Tibial nerve (tissue), 4 donors: Measurements from ENCODE around the gene DHRS1. TPM values are rescaled to one million over a fixed set of nuclear protein-coding genes. Genes with fewer than 3 reads are reported as not detected.

Experiments
- DNase-seq, 2 donors: peaks; one replicate each; pipeline ENCODE4 v3.0.0-alpha.2; 2019; ENCODE audit warnings: low spot score in 2 of 2
- H3K27ac ChIP-seq, 4 donors: fragments of 200-600 bp; sonication (generic) in 3 of 4; one replicate each; pipeline ENCODE4 v1.5.1; 2017 to 2019; ENCODE audit warnings: mild to moderate bottlenecking in 1 of 4
- H3K27me3 ChIP-seq, 2 donors: fragments of 200-600 bp; sonication (generic) in 1 of 2; one replicate each; pipeline versions ENCODE4 v1.5.1 to v1.6.0; 2017 to 2019
- H3K36me3 ChIP-seq, 3 donors: fragments of 200-600 bp; sonication (generic); one replicate each; pipeline ENCODE4 v1.5.1; 2018 to 2019
- H3K4me1 ChIP-seq, 4 donors: fragments of 200-600 bp; sonication (generic) in 3 of 4; one replicate each; pipeline ENCODE4 v1.5.1; 2017 to 2019
- H3K4me3 ChIP-seq, 4 donors: fragments of 200-600 bp; sonication (generic) in 3 of 4; one replicate each; pipeline ENCODE4 v1.5.1; 2017 to 2019; ENCODE audit warnings: mild to moderate bottlenecking in 1 of 4, moderate library complexity in 1 of 4
- H3K9me3 ChIP-seq, 4 donors: fragments of 200-600 bp; sonication (generic) in 3 of 4; one replicate each; pipeline ENCODE4 v1.5.1; 2017 to 2019
- EP300 ChIP-seq, 2 donors: sonication (generic); formaldehyde crosslinking; IDR thresholded peaks; one replicate each; pipeline ENCODE4 v1.6.1; 2017; ENCODE audit warnings: antibody characterized with exemption in 2 of 2, mild to moderate bottlenecking in 1 of 2
- POLR2A ChIP-seq, 2 donors: fragments of 450-650 bp; IDR thresholded peaks; one replicate each; pipeline ENCODE4 v1.6.1; 2017; ENCODE audit warnings: antibody characterized with exemption in 2 of 2, mild to moderate bottlenecking in 2 of 2, moderate library complexity in 2 of 2
- WGBS, 2 donors: methylation state at CpG; one replicate each; pipeline ENCODE4 v1.1.5; 2018; 5-methylcytosine and 5-hydroxymethylcytosine counted together
- total RNA-seq, 4 donors: library from RNA; depleted of rRNA; stranded (reverse); fragments of >200 nt; gene quantifications; one replicate each; pipeline ENCODE4 v1.1.0, GENCODE V29; 2016
- TF ChIP-seq, protein P1 (sequence below), 5 experiments: fragments of 200-600 bp in 3 of 5; fragments of 450-650 bp in 2 of 5; sonication (generic) in 3 of 5; IDR thresholded peaks; one replicate each; pipeline ENCODE4 v1.5.1; 2016 to 2019; ENCODE audit warnings: antibody characterized with exemption in 5 of 5, mild to moderate bottlenecking in 3 of 5, moderate library complexity in 2 of 5

DHRS1 gene
- total RNA-seq, 4 donors from 2014 or later = 15.7 to 43.5 (median 22.6) TPM

- Histone ChIP-seq H3K4me3 (no peak overlapping the region), H3K36me3 (peaks cover 0 to 47% (median 14%) of the 10 kb centered on the region in 3 donors)
- 42 to 47% methylated on average over 5 of the region's 5 CpGs for WGBS, 2 donors
Measured at GRCh38 chr14:24297190-24297964, 2.2 kb downstream of the DHRS1 start.

GRCh38 chr14:24296341-24297157, 3.0 kb downstream of the DHRS1 start:
- peaks cover 0 to 47% (median 6%) of the 10 kb centered on the region in 3 donors for H3K36me3 ChIP-seq
- H3K27ac ChIP-seq = peak overlapping the region in 1 of 4 donors; percentile 31
- 63 to 67% methylated on average over 12 of the region's 12 CpGs for WGBS, 2 donors
- DNase-seq = peak in 1 of 2 donors; percentile 67
- no peaks in the 10 kb centered on the region for H3K9me3 ChIP-seq
- TF ChIP-seq, protein P1, sequence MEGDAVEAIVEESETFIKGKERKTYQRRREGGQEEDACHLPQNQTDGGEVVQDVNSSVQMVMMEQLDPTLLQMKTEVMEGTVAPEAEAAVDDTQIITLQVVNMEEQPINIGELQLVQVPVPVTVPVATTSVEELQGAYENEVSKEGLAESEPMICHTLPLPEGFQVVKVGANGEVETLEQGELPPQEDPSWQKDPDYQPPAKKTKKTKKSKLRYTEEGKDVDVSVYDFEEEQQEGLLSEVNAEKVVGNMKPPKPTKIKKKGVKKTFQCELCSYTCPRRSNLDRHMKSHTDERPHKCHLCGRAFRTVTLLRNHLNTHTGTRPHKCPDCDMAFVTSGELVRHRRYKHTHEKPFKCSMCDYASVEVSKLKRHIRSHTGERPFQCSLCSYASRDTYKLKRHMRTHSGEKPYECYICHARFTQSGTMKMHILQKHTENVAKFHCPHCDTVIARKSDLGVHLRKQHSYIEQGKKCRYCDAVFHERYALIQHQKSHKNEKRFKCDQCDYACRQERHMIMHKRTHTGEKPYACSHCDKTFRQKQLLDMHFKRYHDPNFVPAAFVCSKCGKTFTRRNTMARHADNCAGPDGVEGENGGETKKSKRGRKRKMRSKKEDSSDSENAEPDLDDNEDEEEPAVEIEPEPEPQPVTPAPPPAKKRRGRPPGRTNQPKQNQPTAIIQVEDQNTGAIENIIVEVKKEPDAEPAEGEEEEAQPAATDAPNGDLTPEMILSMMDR (IDR thresholded peaks at IDR 0.05) = peak; percentile 45 to 76 (median 58)
- TF ChIP-seq EP300 (IDR thresholded peaks at IDR 0.05) (peak in 1 of 2 donors; percentile 18), POLR2A (IDR thresholded peaks at IDR 0.05) (no peak)
- peaks cover 0 to 47% (median 13%) of the 10 kb centered on the region in 4 donors for H3K4me1 ChIP-seq
- H3K4me3 ChIP-seq = no peak overlapping the region
- H3K27me3 ChIP-seq = no peaks in the 10 kb centered on the region

More at GRCh38 chr14:24297190-24297964, 2.2 kb downstream of the DHRS1 start:
- Histone ChIP-seq H3K4me1 (peaks cover 0 to 48% (median 13%) of the 10 kb centered on the region in 4 donors), H3K27me3 (no peaks in the 10 kb centered on the region), H3K27ac (no peak overlapping the region), H3K9me3 (no peaks in the 10 kb centered on the region)
- TF ChIP-seq EP300 (IDR thresholded peaks at IDR 0.05) (no peak), POLR2A (IDR thresholded peaks at IDR 0.05) (no peak)
- TF ChIP-seq, protein P1 (IDR thresholded peaks at IDR 0.05) = peak in 2 of 5 experiments; percentile 8 to 13
- DNase-seq = no peak

DNA sequence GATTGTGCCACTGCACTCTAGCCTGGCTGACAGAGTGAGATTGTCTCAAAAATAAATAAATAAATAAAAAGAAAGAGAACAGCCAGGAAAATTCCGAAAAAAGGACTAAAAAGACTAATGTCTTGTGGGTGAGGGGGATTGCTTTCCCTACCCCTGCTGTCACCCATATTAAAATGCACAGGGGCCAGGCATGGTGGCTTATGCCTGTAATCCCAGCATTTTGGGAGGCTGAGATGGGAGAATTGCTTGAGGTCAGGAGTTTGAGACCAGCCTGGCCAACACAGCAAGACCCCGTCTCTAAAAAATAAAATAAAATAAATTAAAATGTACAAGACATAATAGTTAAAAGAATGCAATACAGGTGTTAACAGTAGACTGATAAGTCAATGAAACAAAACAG, 6.1 kb downstream of the DHRS1 start:
- H3K27me3 ChIP-seq = no peaks in the 10 kb centered on the region
- WGBS, 2 donors = 88 to 91% methylated on average over 2 of the region's 2 CpGs
- H3K36me3 ChIP-seq = peaks cover 0 to 71% (median 17%) of the 10 kb centered on the region in 3 donors
- no peaks in the 10 kb centered on the region for H3K9me3 ChIP-seq
- no peak for DNase-seq
- no peak for TF ChIP-seq EP300 (IDR thresholded peaks at IDR 0.05)
- TF ChIP-seq POLR2A (IDR thresholded peaks at IDR 0.05) = no peak
- TF ChIP-seq, protein P1 (IDR thresholded peaks at IDR 0.05) = no peak
- no peak overlapping the region for H3K27ac ChIP-seq
- no peak overlapping the region for H3K4me3 ChIP-seq
- peaks cover 0 to 22% (median 2%) of the 10 kb centered on the region in 4 donors for H3K4me1 ChIP-seq

- TF ChIP-seq EP300 (IDR thresholded peaks at IDR 0.05) = no peak
- TF ChIP-seq POLR2A (IDR thresholded peaks at IDR 0.05) = no peak
- TF ChIP-seq, protein P1 (IDR thresholded peaks at IDR 0.05) = no peak
- 84 to 88% methylated on average over 9 to 11 of the region's 11 CpGs for WGBS, 2 donors
- H3K9me3 ChIP-seq = no peaks in the 10 kb centered on the region
- H3K27me3 ChIP-seq = no peaks in the 10 kb centered on the region
- H3K36me3 ChIP-seq = peaks cover 0 to 71% (median 17%) of the 10 kb centered on the region in 3 donors
- H3K27ac ChIP-seq = no peak overlapping the region
- no peak overlapping the region for H3K4me3 ChIP-seq
- DNase-seq = no peak
- H3K4me1 ChIP-seq = peaks cover 0 to 10% (median 0%) of the 10 kb centered on the region in 4 donors
Measured at GRCh38 chr14:24292118-24292807, 7.3 kb downstream of the DHRS1 start.
